Islet precursor cell (in vitro differentiated cells): ENCODE data around the gene AUTS2.

Source experiments
- DNase-seq: peaks from one replicate; pipeline ENCODE4 v3.0.0-alpha.2; 2018

The AUTS2 gene

GRCh38 chr7:69825113-69825972 lies 227.1 kb downstream of the AUTS2 start:
- DNase-seq = no peak

- DNase-seq = no peak
Observed at GRCh38 chr7:69826283-69826682, 228.0 kb downstream of the AUTS2 start.

GRCh38 chr7:69827140-69827539 lies 228.9 kb downstream of the AUTS2 start:
- DNase-seq = no peak

- DNase-seq = no peak
Observed at GRCh38 chr7:69827558-69827957, 229.3 kb downstream of the AUTS2 start.

- no peak for DNase-seq
Observed at GRCh38 chr7:69832356-69832755, 234.1 kb downstream of the AUTS2 start.

- DNase-seq = no peak
Observed at GRCh38 chr7:69833964-69834363, 235.7 kb downstream of the AUTS2 start.

- DNase-seq = no peak
Observed at GRCh38 chr7:69836702-69837101, 238.4 kb downstream of the AUTS2 start.

GRCh38 chr7:69837387-69838068 lies 239.3 kb downstream of the AUTS2 start:
- peak; percentile 90 for DNase-seq

- no peak for DNase-seq
Observed at GRCh38 chr7:69839782-69840181, 241.5 kb downstream of the AUTS2 start.

GRCh38 chr7:69840248-69840647 lies 242.0 kb downstream of the AUTS2 start:
- DNase-seq = no peak

- DNase-seq = no peak
Observed at GRCh38 chr7:69843653-69844052, 245.4 kb downstream of the AUTS2 start.

- DNase-seq = no peak
Observed at GRCh38 chr7:69844264-69844868, 246.1 kb downstream of the AUTS2 start.

- DNase-seq = peak; percentile 58
Observed at GRCh38 chr7:69845721-69846495, 247.6 kb downstream of the AUTS2 start.

- DNase-seq = no peak
Observed at GRCh38 chr7:69847921-69848612, 249.8 kb downstream of the AUTS2 start.

GRCh38 chr7:69849268-69849667 lies 251.0 kb downstream of the AUTS2 start:
- DNase-seq = no peak

- DNase-seq = no peak
Observed at GRCh38 chr7:69857014-69857413, 258.7 kb downstream of the AUTS2 start.

- DNase-seq = no peak
Observed at GRCh38 chr7:69858471-69858870, 260.2 kb downstream of the AUTS2 start.

- DNase-seq = no peak
Observed at GRCh38 chr7:69859342-69859741, 261.1 kb downstream of the AUTS2 start.

- DNase-seq = no peak
Observed at GRCh38 chr7:69860486-69860885, 262.2 kb downstream of the AUTS2 start.

GRCh38 chr7:69860941-69861622 lies 262.8 kb downstream of the AUTS2 start:
- DNase-seq = no peak

- no peak for DNase-seq
Observed at GRCh38 chr7:69862413-69863064, 264.3 kb downstream of the AUTS2 start.
